Naive thymus-derived CD4-positive, alpha-beta T cell (primary cell): ENCODE measurements around the gene PHF2. TPM values are rescaled to one million over a fixed set of nuclear protein-coding genes. Genes with fewer than 3 reads are reported as not detected.

Source experiments
- ATAC-seq: fragments of 150-1000 bp; cut with Tn5 transposase; 2 replicates; pipeline ENCODE4 v1.10.0; 2021; ENCODE audit warnings: mild to moderate bottlenecking, moderate library complexity
- CTCF ChIA-PET: fragments of 350-600 bp; sonication (Branson Sonifier 250); formaldehyde crosslinking; loops from one replicate; lab custom pipeline; 2021; ENCODE audit warnings: antibody characterized with exemption; lab: Charles Lee
- POLR2A ChIA-PET: fragments of 350-600 bp; sonication (Branson Sonifier 250); formaldehyde crosslinking; loops from one replicate; lab custom pipeline; 2021; ENCODE audit warnings: antibody characterized with exemption, inconsistent platforms; lab: Charles Lee
- DNase-seq, 9 donors: peaks; one replicate each; pipeline versions ENCODE4 v3.0.0 to v3.0.0-alpha.2; 2020 to 2022; ENCODE audit warnings: mixed read lengths in 1 of 9
- H3K27ac ChIP-seq: one replicate; pipeline ENCODE4 v1.7.0; 2013; ENCODE audit warnings: mild to moderate bottlenecking, low read depth, low read length, moderate library complexity
- H3K27me3 ChIP-seq, 2 donors: one replicate each; pipeline ENCODE4 v1.7.0; 2013; ENCODE audit warnings: low read length in 2 of 2, mild to moderate bottlenecking in 2 of 2, moderate library complexity in 2 of 2; ENCODE audit not compliant: control insufficient read depth in 2 of 2, insufficient read depth in 2 of 2
- H3K36me3 ChIP-seq, 3 experiments: 1 replicate in 2 of 3; 2 replicates in 1 of 3; pipeline ENCODE4 v1.7.0; 2013; ENCODE audit warnings: low read length in 3 of 3, mild to moderate bottlenecking in 3 of 3, moderate library complexity in 1 of 3; ENCODE audit not compliant: insufficient read depth in 3 of 3, control insufficient read depth in 2 of 3
- H3K4me1 ChIP-seq, 2 donors: one replicate each; pipeline ENCODE4 v1.7.0; 2013; ENCODE audit warnings: low read length in 2 of 2, mild to moderate bottlenecking in 2 of 2, moderate library complexity in 1 of 2; ENCODE audit not compliant: control insufficient read depth in 2 of 2, insufficient read depth in 2 of 2
- H3K4me3 ChIP-seq: 2 replicates; pipeline ENCODE4 v1.7.0; 2013; ENCODE audit warnings: mild to moderate bottlenecking, low read length
- H3K9me3 ChIP-seq, 3 experiments: 1 replicate in 2 of 3; 2 replicates in 1 of 3; pipeline ENCODE4 v1.7.0; 2013; ENCODE audit warnings: low read length in 3 of 3; ENCODE audit not compliant: control insufficient read depth in 2 of 3
- H3K27ac Mint-ChIP-seq, 9 donors: one replicate each; pipeline ENCODE4 v1.8.0; 2020 to 2022; ENCODE audit warnings: mixed read lengths in 9 of 9, mild to moderate bottlenecking in 8 of 9, moderate library complexity in 5 of 9, inconsistent platforms in 2 of 9
- H3K27me3 Mint-ChIP-seq, 5 donors: one replicate each; pipeline ENCODE4 v1.8.0; 2021 to 2022; ENCODE audit warnings: mixed read lengths in 5 of 5, mild to moderate bottlenecking in 1 of 5
- H3K36me3 Mint-ChIP-seq, 5 donors: one replicate each; pipeline ENCODE4 v1.8.0; 2020 to 2022; ENCODE audit warnings: mixed read lengths in 5 of 5, mild to moderate bottlenecking in 3 of 5, inconsistent platforms in 1 of 5
- H3K4me1 Mint-ChIP-seq, 7 donors: one replicate each; pipeline ENCODE4 v1.8.0; 2020 to 2022; ENCODE audit warnings: mixed read lengths in 7 of 7, mild to moderate bottlenecking in 3 of 7, inconsistent platforms in 1 of 7
- H3K4me3 Mint-ChIP-seq, 10 donors: one replicate each; pipeline ENCODE4 v1.8.0; 2020 to 2022; ENCODE audit warnings: mild to moderate bottlenecking in 10 of 10, mixed read lengths in 10 of 10, moderate library complexity in 6 of 10, inconsistent platforms in 2 of 10
- H3K9me3 Mint-ChIP-seq, 11 donors: one replicate each; pipeline ENCODE4 v1.8.0; 2020 to 2022; ENCODE audit warnings: mixed read lengths in 11 of 11, mild to moderate bottlenecking in 4 of 11, inconsistent platforms in 1 of 11, moderate library complexity in 1 of 11
- intact Hi-C, 2 donors: fragments of 100-400 bp; cut with micrococcal nuclease; formaldehyde crosslinking; loops; one replicate each; pipeline ENCODE4 v1.15.1; 2023
- polyA plus RNA-seq, 2 donors: library from polyadenylated mRNA; unstranded; fragments of 300-500 nt; fragmentation: Illumina TruSeq; gene quantifications; one replicate each; pipeline ENCODE4 v1.2.3, GENCODE V29; 2021
- total RNA-seq, 6 experiments: library from RNA in 5 of 6; stranded (reverse) in 5 of 6; gene quantifications; 1 replicate in 5 of 6; 2 replicates in 1 of 6; pipeline ENCODE4 v1.2.3 and lab custom pipeline; 2021 to 2026

Gene PHF2
- total and polyA plus RNA-seq, 7 experiments from 2014 or later: 1.0 to 39.3 (median 28.6) TPM

- H3K4me3 ChIP-seq: no peak overlapping the region
- H3K27me3 ChIP-seq: no peaks in the 10 kb centered on the region
- H3K36me3 Mint-ChIP-seq: peaks cover 0 to 5% (median 0%) of the 10 kb centered on the region in 5 donors
- intact Hi-C loops: no loop called here
- H3K36me3 ChIP-seq: no peaks in the 10 kb centered on the region
- peaks cover 0 to 19% (median 3%) of the 10 kb centered on the region in 5 donors for H3K27me3 Mint-ChIP-seq
- no peak overlapping the region for H3K27ac Mint-ChIP-seq
- H3K9me3 ChIP-seq: peaks cover 0 to 12% (median 0%) of the 10 kb centered on the region in 3 experiments
- CTCF ChIA-PET: no interaction called here
- H3K27ac ChIP-seq: no peak overlapping the region
- H3K4me1 Mint-ChIP-seq: no peaks in the 10 kb centered on the region
- H3K4me1 ChIP-seq: no peaks in the 10 kb centered on the region
- DNase-seq: no peak
- H3K4me3 Mint-ChIP-seq: no peak overlapping the region
- H3K9me3 Mint-ChIP-seq: peaks cover 0 to 58% (median 20%) of the 10 kb centered on the region in 11 donors
- POLR2A ChIA-PET: no interaction called here
- ATAC-seq: no peak
Observed at GRCh38 chr9:93701494-93702218, 125.3 kb downstream of the PHF2 start.

DNA sequence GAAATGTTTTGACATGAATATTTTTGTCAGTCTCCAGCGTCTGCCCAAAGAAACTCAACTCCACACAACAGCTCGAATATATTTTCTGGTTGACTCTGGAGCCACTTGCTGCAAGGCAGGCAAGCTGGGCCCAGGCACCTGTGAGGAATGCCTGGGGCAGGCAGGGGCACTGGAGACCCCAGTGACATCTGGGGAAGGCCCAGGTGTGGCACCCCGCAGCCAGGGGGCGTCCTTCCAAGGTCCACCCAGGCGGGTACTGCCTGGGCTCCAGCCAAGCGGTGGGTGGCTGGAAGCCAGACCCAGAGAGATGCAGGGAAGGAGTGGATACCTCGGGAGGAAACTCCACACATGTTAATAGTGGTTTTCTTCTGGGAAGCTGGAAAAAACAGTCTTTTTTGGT is 125.9 kb downstream of the PHF2 start:
- no peak for ATAC-seq

DNA sequence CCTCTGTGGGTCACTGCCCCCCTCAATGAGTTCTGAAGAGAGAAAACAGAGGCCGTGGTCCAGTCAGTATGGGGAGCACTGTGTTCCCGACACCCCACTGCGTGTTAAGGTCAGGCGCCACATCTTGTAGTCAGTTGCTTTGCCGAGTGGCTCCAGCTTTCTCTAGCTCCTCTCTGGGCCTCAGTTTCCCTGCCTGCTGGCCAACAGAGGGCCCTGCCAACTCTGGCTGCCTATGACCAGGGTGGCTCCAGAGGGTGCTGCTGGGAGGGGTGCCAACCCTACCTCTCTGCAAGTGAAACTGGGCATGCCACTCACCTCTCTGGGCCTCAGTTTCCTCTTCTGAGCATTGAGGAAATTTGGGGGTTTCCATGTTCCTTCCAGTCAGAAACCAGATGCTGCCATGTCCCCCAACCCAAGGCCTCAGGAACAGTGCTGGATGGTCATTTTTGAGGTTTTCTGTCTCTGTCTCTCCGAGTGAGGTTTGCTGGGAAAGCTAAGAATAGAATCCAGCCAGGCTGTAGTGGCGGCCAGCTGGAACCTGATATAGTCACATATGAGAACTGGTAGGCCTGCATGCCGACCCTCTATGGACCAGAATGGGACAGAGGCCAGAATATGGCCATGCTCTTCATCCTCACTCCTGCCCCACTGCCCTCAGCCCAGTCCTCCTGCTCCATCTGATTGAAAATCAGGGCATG is 132.1 kb downstream of the PHF2 start:
- intact Hi-C loops: no loop called here
- no peak overlapping the region for H3K27ac Mint-ChIP-seq
- CTCF ChIA-PET: no interaction called here
- no peak overlapping the region for H3K4me3 Mint-ChIP-seq
- H3K27me3 Mint-ChIP-seq: peaks cover 3 to 20% (median 11%) of the 10 kb centered on the region in 5 donors
- Histone ChIP-seq H3K4me3 (no peak overlapping the region), H3K9me3 (no peaks in the 10 kb centered on the region), H3K27ac (no peak overlapping the region), H3K36me3 (no peaks in the 10 kb centered on the region), H3K4me1 (no peaks in the 10 kb centered on the region), H3K27me3 (no peaks in the 10 kb centered on the region)
- POLR2A ChIA-PET: no interaction called here
- no peak for DNase-seq
- H3K4me1 Mint-ChIP-seq: no peaks in the 10 kb centered on the region
- ATAC-seq: no peak
- H3K9me3 Mint-ChIP-seq: peaks cover 0 to 31% (median 11%) of the 10 kb centered on the region in 11 donors
- H3K36me3 Mint-ChIP-seq: peaks cover 0 to 6% (median 0%) of the 10 kb centered on the region in 5 donors

More for the DNA sequence above, 125.9 kb downstream of the PHF2 start:
- no peaks in the 10 kb centered on the region for H3K27me3 ChIP-seq
- H3K4me1 ChIP-seq: no peaks in the 10 kb centered on the region
- Mint-ChIP-seq H3K4me3 (no peak overlapping the region), H3K36me3 (peaks cover 0 to 5% (median 0%) of the 10 kb centered on the region in 5 donors), H3K27ac (no peak overlapping the region), H3K9me3 (peaks cover 0 to 56% (median 18%) of the 10 kb centered on the region in 11 donors), H3K27me3 (peaks cover 0 to 18% (median 4%) of the 10 kb centered on the region in 5 donors), H3K4me1 (no peaks in the 10 kb centered on the region)
- H3K4me3 ChIP-seq: no peak overlapping the region
- no peak overlapping the region for H3K27ac ChIP-seq
- H3K9me3 ChIP-seq: peaks cover 0 to 12% (median 0%) of the 10 kb centered on the region in 3 experiments
- ChIA-PET POLR2A (no interaction called here), CTCF (no interaction called here)
- no peaks in the 10 kb centered on the region for H3K36me3 ChIP-seq
- DNase-seq: no peak
- intact Hi-C loops: no loop called here

GRCh38 chr9:93708987-93709302 is 132.6 kb downstream of the PHF2 start:
- ATAC-seq: no peak
- peaks cover 0 to 6% (median 0%) of the 10 kb centered on the region in 5 donors for H3K36me3 Mint-ChIP-seq
- H3K27ac Mint-ChIP-seq: no peak overlapping the region
- DNase-seq: no peak
- Histone ChIP-seq H3K4me3 (no peak overlapping the region), H3K36me3 (no peaks in the 10 kb centered on the region), H3K27ac (no peak overlapping the region), H3K27me3 (no peaks in the 10 kb centered on the region), H3K9me3 (no peaks in the 10 kb centered on the region), H3K4me1 (no peaks in the 10 kb centered on the region)
- no peak overlapping the region for H3K4me3 Mint-ChIP-seq
- CTCF ChIA-PET: no interaction called here
- peaks cover 3 to 21% (median 11%) of the 10 kb centered on the region in 5 donors for H3K27me3 Mint-ChIP-seq
- intact Hi-C loops: no loop called here
- H3K9me3 Mint-ChIP-seq: peaks cover 0 to 28% (median 12%) of the 10 kb centered on the region in 11 donors
- POLR2A ChIA-PET: no interaction called here
- H3K4me1 Mint-ChIP-seq: peaks cover 0 to 2% (median 0%) of the 10 kb centered on the region in 7 donors

GRCh38 chr9:93709600-93710369 is 133.4 kb downstream of the PHF2 start:
- no peak overlapping the region for H3K27ac ChIP-seq
- H3K27me3 ChIP-seq: no peaks in the 10 kb centered on the region
- peaks cover 0 to 2% (median 0%) of the 10 kb centered on the region in 7 donors for H3K4me1 Mint-ChIP-seq
- peaks cover 0 to 22% (median 4%) of the 10 kb centered on the region in 11 donors for H3K9me3 Mint-ChIP-seq
- no peak overlapping the region for H3K4me3 ChIP-seq
- H3K36me3 ChIP-seq: no peaks in the 10 kb centered on the region
- H3K27ac Mint-ChIP-seq: no peak overlapping the region
- no peaks in the 10 kb centered on the region for H3K4me1 ChIP-seq
- ChIA-PET CTCF (no interaction called here), POLR2A (no interaction called here)
- no peak overlapping the region for H3K4me3 Mint-ChIP-seq
- no peaks in the 10 kb centered on the region for H3K9me3 ChIP-seq
- H3K36me3 Mint-ChIP-seq: peaks cover 0 to 6% (median 0%) of the 10 kb centered on the region in 5 donors
- ATAC-seq (no peak), DNase-seq (no peak)
- H3K27me3 Mint-ChIP-seq: peaks cover 0 to 20% (median 11%) of the 10 kb centered on the region in 5 donors
- intact Hi-C loops: no loop called here

- no peak overlapping the region for H3K27ac Mint-ChIP-seq
- intact Hi-C loops: no loop called here
- H3K36me3 ChIP-seq: no peaks in the 10 kb centered on the region
Observed at GRCh38 chr9:93710370-93710723, 134.0 kb downstream of the PHF2 start.

More at GRCh38 chr9:93710370-93710723, 134.0 kb downstream of the PHF2 start:
- DNase-seq (no peak), ATAC-seq (no peak)
- Histone ChIP-seq H3K27me3 (no peaks in the 10 kb centered on the region), H3K9me3 (no peaks in the 10 kb centered on the region), H3K27ac (no peak overlapping the region), H3K4me1 (no peaks in the 10 kb centered on the region), H3K4me3 (no peak overlapping the region)
- H3K36me3 Mint-ChIP-seq: peaks cover 0 to 6% (median 0%) of the 10 kb centered on the region in 5 donors
- peaks cover 0 to 20% (median 15%) of the 10 kb centered on the region in 5 donors for H3K27me3 Mint-ChIP-seq
- ChIA-PET POLR2A (no interaction called here), CTCF (no interaction called here)
- peaks cover 0 to 2% (median 0%) of the 10 kb centered on the region in 7 donors for H3K4me1 Mint-ChIP-seq
- no peak overlapping the region for H3K4me3 Mint-ChIP-seq
- peaks cover 0 to 21% (median 2%) of the 10 kb centered on the region in 11 donors for H3K9me3 Mint-ChIP-seq
